SK-N-SH treated with all-trans-retinoic acid at 6 μM for 48 hours (cell line): ENCODE measurements around the gene CDH20.

Source experiments
- CSDC2 ChIP-seq: fragments of 250-450 bp; sonication (Bioruptor Pico); IDR thresholded peaks from 2 replicates; pipeline ENCODE4 v1.5.0; 2020; ENCODE audit warnings: mild to moderate bottlenecking, moderate library complexity
- ISL1 ChIP-seq: fragments of 250-450 bp; sonication (Bioruptor Pico); IDR thresholded peaks from 2 replicates; pipeline ENCODE4 v2.1.2; 2022; ENCODE audit warnings: mild to moderate bottlenecking, moderate library complexity
- OSR1 ChIP-seq: fragments of 250-450 bp; sonication (Bioruptor Pico); IDR thresholded peaks from 2 replicates; pipeline ENCODE4 v1.8.0; 2022; ENCODE audit warnings: moderate library complexity, mild to moderate bottlenecking, inconsistent platforms
- PPARA ChIP-seq: fragments of 250-450 bp; sonication (Bioruptor Pico); IDR thresholded peaks from 2 replicates; pipeline ENCODE4 v1.5.0; 2020; ENCODE audit warnings: mild to moderate bottlenecking, borderline replicate concordance
- SNAI2 ChIP-seq: fragments of 250-450 bp; sonication (Bioruptor Pico); IDR thresholded peaks from 2 replicates; pipeline ENCODE4 v1.5.0; 2020; ENCODE audit warnings: mild to moderate bottlenecking, moderate library complexity
- TCF4 ChIP-seq: fragments of 250-450 bp; sonication (Bioruptor Pico); IDR thresholded peaks from 2 replicates; pipeline ENCODE4 v1.8.0; 2021; ENCODE audit warnings: mild to moderate bottlenecking, moderate library complexity, borderline replicate concordance
- TF ChIP-seq, protein P1 (sequence below): fragments of 250-450 bp; sonication (Bioruptor Pico); IDR thresholded peaks from 2 replicates; pipeline ENCODE4 v1.8.0; 2020; ENCODE audit warnings: mild to moderate bottlenecking, moderate library complexity, borderline replicate concordance

DNA sequence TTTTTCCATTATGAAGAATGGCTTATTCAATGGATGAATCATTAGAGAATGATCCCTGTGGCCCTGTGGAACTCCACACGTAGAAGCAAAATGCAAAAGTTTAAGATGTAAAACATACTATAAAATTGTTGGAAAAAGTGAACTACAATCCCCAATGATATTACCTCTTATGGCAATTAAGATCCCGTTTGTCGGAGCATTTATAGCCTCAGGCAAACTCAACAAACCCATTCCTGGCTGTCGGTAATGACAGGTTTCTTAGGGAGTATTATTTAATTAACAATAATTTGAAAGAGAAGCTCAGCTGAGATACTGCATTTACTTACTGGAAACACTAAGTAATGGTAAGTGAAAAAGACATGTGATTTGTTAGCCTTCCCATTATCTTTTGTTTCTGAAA is 138.3 kb downstream of the CDH20 start:
- TF ChIP-seq TCF4 (CRISPR knock-in tag) = no peak
- no peak for TF ChIP-seq SNAI2 (CRISPR knock-in tag)
- no peak for TF ChIP-seq PPARA (CRISPR knock-in tag)
- TF ChIP-seq CSDC2 (CRISPR knock-in tag) = no peak
- TF ChIP-seq OSR1 (CRISPR knock-in tag) = no peak
- TF ChIP-seq, protein P1, sequence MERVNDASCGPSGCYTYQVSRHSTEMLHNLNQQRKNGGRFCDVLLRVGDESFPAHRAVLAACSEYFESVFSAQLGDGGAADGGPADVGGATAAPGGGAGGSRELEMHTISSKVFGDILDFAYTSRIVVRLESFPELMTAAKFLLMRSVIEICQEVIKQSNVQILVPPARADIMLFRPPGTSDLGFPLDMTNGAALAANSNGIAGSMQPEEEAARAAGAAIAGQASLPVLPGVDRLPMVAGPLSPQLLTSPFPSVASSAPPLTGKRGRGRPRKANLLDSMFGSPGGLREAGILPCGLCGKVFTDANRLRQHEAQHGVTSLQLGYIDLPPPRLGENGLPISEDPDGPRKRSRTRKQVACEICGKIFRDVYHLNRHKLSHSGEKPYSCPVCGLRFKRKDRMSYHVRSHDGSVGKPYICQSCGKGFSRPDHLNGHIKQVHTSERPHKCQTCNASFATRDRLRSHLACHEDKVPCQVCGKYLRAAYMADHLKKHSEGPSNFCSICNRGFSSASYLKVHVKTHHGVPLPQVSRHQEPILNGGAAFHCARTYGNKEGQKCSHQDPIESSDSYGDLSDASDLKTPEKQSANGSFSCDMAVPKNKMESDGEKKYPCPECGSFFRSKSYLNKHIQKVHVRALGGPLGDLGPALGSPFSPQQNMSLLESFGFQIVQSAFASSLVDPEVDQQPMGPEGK = no peak
- no peak for TF ChIP-seq ISL1 (CRISPR knock-in tag)
